GM03348 (cell line): Measurements from ENCODE around the gene ALK.

Experiments
- DNase-seq: peaks from one replicate; pipeline ENCODE4 v3.0.0; 2012; ENCODE audit warnings: low spot score

ALK gene

GRCh38 chr2:29902356-29902755 lies 19.0 kb downstream of the ALK start:
- DNase-seq, result no peak

- DNase-seq, result no peak
These were observed 20.3 kb downstream of the ALK start for GRCh38 chr2:29900971-29901633.

- DNase-seq, result no peak
These were observed 22.4 kb downstream of the ALK start for GRCh38 chr2:29898999-29899398.

- no peak for DNase-seq
These were observed 26.4 kb downstream of the ALK start for GRCh38 chr2:29894822-29895614.

GRCh38 chr2:29892585-29893259 lies 28.7 kb downstream of the ALK start:
- DNase-seq, result no peak

GRCh38 chr2:29881089-29881730 lies 40.2 kb downstream of the ALK start:
- DNase-seq, result no peak

GRCh38 chr2:29880084-29880483 lies 41.3 kb downstream of the ALK start:
- no peak for DNase-seq

- DNase-seq, result no peak
These were observed 41.9 kb downstream of the ALK start for GRCh38 chr2:29879456-29879855.

- no peak for DNase-seq
These were observed 42.5 kb downstream of the ALK start for GRCh38 chr2:29878898-29879297.

- DNase-seq, result no peak
These were observed 45.0 kb downstream of the ALK start for GRCh38 chr2:29876374-29876773.

- DNase-seq, result no peak
These were observed 46.6 kb downstream of the ALK start for GRCh38 chr2:29874745-29875144.

GRCh38 chr2:29872870-29873269 lies 48.5 kb downstream of the ALK start:
- no peak for DNase-seq

- DNase-seq, result no peak
These were observed 49.8 kb downstream of the ALK start for GRCh38 chr2:29871541-29871940.

GRCh38 chr2:29865512-29865911 lies 55.9 kb downstream of the ALK start:
- no peak for DNase-seq

- no peak for DNase-seq
These were observed 56.4 kb downstream of the ALK start for GRCh38 chr2:29864988-29865387.

GRCh38 chr2:29855924-29856639 lies 65.3 kb downstream of the ALK start:
- DNase-seq, result no peak

GRCh38 chr2:29850794-29851193 lies 70.6 kb downstream of the ALK start:
- no peak for DNase-seq

- DNase-seq, result no peak
These were observed 72.6 kb downstream of the ALK start for GRCh38 chr2:29848566-29849310.

- no peak for DNase-seq
These were observed 73.5 kb downstream of the ALK start for GRCh38 chr2:29847886-29848285.

GRCh38 chr2:29844713-29845326 lies 76.6 kb downstream of the ALK start:
- peak; percentile 24 for DNase-seq
